Measurements from ENCODE around the gene TMEM161A. TPM values are rescaled to one million over a fixed set of nuclear protein-coding genes. Genes with fewer than 3 reads are reported as not detected.
"Not testable (repeated sequence)": the region's sequence is repeated elsewhere in the genome, so short reads cannot be mapped to it uniquely, and the experiment has no call there.

Gene TMEM161A
- polyA plus RNA-seq, 3 donors from 2014 or later = 22.0 to 44.4 (median 32.3) TPM

DNA sequence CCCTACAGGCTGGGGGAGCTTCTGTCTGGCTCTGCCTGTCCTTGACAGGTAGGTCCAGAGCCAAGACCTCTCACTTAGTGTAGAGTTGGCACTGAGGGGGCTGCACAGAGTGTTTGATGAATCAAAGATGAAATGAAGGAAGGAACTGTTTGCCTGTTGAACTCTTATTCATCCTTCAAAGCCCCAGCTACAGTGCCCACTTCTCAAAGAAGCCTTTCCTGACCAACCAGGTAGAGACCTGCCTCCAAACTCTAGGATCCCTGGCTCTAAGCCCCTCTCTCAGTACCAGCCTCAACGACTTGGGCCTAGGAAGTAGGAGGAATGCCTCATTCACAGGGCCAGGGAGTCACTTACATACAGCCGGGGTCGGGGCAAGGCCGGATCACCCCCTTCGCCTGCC is 9.1 kb upstream of the TMEM161A start:
- no peaks in the 10 kb centered on the region for H3K4me1 Mint-ChIP-seq
- no peak overlapping the region for H3K27ac Mint-ChIP-seq
- peaks cover 0 to 2% (median 0%) of the 10 kb centered on the region in 3 donors for H3K27me3 Mint-ChIP-seq (ENCODE audit: low read depth in 3 of 3)
- no peak for DNase-seq
- H3K4me3 Mint-ChIP-seq = no peak overlapping the region
- H3K9me3 Mint-ChIP-seq = no peaks in the 10 kb centered on the region
- peaks cover 0 to 6% (median 0%) of the 10 kb centered on the region in 3 donors for H3K36me3 Mint-ChIP-seq

DNA sequence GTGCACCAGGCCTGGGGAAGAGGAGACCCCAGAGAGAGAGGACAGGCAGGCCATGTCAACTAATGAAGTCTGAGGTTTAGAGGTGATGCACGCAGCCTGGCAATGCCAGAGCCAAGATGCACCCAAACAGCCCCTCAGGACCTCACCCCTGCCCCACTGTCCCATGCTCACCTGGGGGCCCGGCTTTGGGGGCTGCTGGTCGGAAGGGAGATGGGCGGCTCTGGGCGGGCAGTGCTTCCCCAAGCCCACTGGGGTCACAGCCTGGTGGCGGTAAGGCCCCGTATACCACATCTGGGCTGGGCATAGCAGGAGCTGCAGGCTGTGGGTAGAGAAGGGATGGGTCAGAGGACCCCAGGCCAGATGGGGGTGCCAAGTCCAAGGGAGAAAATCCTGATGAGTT is 8.6 kb upstream of the TMEM161A start:
- peaks cover 0 to 2% (median 0%) of the 10 kb centered on the region in 3 donors for H3K27me3 Mint-ChIP-seq (ENCODE audit: low read depth in 3 of 3)
- no peak overlapping the region for H3K4me3 Mint-ChIP-seq
- no peak for DNase-seq
- H3K9me3 Mint-ChIP-seq = no peaks in the 10 kb centered on the region
- H3K36me3 Mint-ChIP-seq = peaks cover 0 to 6% (median 0%) of the 10 kb centered on the region in 3 donors
- H3K4me1 Mint-ChIP-seq = no peaks in the 10 kb centered on the region
- H3K27ac Mint-ChIP-seq = no peak overlapping the region

DNA sequence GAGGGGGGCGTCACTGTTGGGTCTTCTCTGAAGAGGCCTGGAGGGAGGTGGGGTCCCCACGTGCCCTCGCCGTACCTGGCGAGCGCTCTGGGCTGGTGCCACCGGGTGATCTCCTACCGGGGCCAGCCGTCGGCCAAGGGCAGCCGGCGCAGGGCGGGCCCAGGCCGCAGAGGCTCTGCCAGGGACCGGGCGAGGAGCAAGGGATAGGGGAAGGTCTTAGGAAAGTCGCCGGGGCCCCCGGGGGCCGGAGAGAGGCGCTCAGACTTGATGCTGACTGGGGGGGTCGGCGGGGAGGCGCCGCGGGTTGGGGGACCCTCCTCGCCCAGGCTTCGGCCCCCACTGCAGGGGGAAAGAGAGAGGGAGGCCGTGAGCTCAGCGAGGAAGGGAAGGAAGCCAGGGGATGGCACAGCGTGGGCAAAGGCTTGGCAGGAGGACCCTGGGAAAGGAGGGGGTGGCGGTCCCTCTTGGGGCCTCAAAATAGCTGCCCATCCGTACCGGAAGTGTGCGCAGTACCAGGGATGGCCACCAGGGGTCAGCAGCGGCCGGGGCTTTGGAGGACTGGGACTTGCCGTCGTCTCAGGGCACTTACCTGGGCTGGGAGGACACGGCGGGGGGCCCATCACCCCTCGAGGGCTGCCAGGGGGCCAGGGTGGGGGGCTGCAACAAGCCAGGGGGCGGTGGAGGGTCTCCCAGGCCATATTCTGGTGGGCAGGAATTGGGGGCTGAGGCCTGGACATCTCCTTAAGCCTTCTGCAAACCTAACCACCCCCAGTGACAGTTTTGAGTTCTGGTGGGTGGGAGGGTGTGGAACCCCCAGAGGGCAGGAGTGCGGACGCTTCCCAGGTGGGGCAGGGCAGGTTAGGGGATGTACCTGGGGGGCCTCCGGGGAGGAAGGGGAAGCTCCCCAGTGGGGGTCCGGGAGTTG is 7.7 kb upstream of the TMEM161A start:
- Mint-ChIP-seq H3K27me3 (ENCODE audit: low read depth in 3 of 3) (peaks cover 0 to 2% (median 0%) of the 10 kb centered on the region in 3 donors), H3K9me3 (no peaks in the 10 kb centered on the region), H3K36me3 (peaks cover 0 to 6% (median 0%) of the 10 kb centered on the region in 3 donors), H3K4me3 (no peak overlapping the region), H3K4me1 (no peaks in the 10 kb centered on the region), H3K27ac (no peak overlapping the region)
- DNase-seq = peak; percentile 72 to 78 (median 72)

DNA sequence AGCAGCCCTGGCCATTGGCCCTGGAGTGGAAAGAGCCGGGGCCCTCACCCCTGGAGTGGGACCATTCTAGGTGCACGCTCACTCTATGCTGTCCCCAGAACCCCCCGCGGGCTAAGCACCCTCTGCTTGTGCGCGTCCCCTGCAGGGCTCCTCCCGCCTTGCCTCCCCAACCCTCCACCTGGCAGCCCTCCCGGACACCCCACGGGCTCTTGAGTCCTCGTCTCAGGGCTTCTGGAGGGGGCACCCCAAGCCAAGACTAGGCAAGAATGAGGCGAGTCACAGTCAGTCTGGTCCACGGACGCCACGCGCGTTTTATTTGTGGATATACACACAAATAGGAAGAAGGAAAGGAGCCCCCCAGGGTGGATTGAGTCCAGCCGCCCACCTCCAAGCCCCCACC is 7.0 kb upstream of the TMEM161A start:
- H3K4me1 Mint-ChIP-seq = no peaks in the 10 kb centered on the region
- peaks cover 0 to 6% (median 0%) of the 10 kb centered on the region in 3 donors for H3K36me3 Mint-ChIP-seq
- H3K9me3 Mint-ChIP-seq = no peaks in the 10 kb centered on the region
- no peak overlapping the region for H3K4me3 Mint-ChIP-seq
- H3K27me3 Mint-ChIP-seq (ENCODE audit: low read depth in 3 of 3) = peaks cover 0 to 2% (median 0%) of the 10 kb centered on the region in 3 donors
- DNase-seq = no peak
- H3K27ac Mint-ChIP-seq = no peak overlapping the region

DNA sequence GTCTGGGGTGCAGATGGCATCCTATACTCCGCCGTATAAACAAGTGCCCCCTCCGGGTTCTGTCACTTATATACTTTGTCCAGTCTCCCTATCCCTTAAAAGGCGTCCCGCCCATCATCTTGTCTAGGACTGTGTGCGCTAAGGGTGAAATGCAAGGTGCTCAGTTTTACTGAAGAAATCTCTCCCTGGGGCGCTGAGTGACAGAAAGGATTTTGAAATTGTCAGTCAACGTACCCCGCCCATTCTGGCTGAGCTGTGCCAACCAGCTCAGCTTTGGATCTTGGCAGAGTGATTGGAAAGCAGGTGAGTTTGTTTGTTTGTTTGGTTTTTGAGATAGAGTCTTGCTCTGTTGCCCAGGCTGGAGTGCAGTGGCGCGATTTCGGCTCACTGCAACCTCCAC is 4.1 kb upstream of the TMEM161A start:
- Mint-ChIP-seq H3K27me3 (ENCODE audit: low read depth in 3 of 3) (peaks cover 0 to 4% (median 0%) of the 10 kb centered on the region in 3 donors), H3K36me3 (no peaks in the 10 kb centered on the region), H3K9me3 (no peaks in the 10 kb centered on the region), H3K4me1 (peaks cover 16 to 22% of the 10 kb centered on the region in 2 donors), H3K4me3 (no peak overlapping the region), H3K27ac (no peak overlapping the region)
- no peak for DNase-seq

DNA sequence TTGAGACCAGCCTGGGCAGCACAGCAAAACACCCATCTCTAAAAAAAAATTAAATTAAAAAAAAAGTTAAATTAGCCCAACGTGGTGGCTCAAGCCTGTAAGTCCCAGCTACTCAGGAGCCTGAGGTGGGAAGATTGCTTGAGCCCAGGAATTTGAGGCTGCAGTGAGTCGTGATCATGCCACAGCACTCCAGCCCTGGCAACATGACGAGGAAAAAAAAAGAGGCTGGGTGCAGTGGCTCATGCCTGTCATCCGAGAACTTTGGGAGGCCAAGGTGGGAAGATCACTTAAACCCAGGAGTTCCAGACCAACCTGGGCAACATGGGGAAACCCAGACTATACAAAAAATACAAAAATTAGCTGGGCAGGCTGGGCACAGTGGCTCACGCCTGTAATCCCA is 2.2 kb upstream of the TMEM161A start:
- Mint-ChIP-seq H3K4me1 (peaks cover 19 to 25% of the 10 kb centered on the region in 2 donors), H3K27ac (no peak overlapping the region), H3K4me3 (no peak overlapping the region), H3K36me3 (no peaks in the 10 kb centered on the region), H3K9me3 (no peaks in the 10 kb centered on the region), H3K27me3 (ENCODE audit: low read depth in 3 of 3) (peaks cover 0 to 2% (median 0%) of the 10 kb centered on the region in 3 donors)
- no peak for DNase-seq

DNA sequence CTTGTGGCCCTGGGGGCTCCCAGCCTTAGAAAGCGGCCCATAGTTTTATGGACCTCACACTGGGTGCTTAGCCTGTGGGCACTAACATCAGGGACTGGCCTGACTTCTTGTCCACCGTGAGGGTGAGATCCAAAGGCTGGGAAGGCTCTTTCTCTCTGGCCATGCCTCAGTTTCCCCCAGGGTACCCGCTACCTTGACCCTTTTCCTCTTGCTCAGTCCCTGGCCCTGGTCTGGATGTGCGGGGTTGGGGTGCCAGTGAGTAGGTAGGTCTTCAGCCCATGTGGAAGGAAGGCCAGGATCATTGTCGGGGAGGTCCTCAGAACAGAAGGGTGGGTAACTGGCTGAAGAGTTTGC is 1.6 kb upstream of the TMEM161A start:
- H3K4me3 Mint-ChIP-seq = no peak overlapping the region
- H3K27me3 Mint-ChIP-seq (ENCODE audit: low read depth in 3 of 3) = peaks cover 0 to 4% (median 0%) of the 10 kb centered on the region in 3 donors
- no peak for DNase-seq
- no peaks in the 10 kb centered on the region for H3K9me3 Mint-ChIP-seq
- peaks cover 21 to 30% of the 10 kb centered on the region in 2 donors for H3K4me1 Mint-ChIP-seq
- H3K27ac Mint-ChIP-seq = peak overlapping the region in 1 of 6 donors; percentile 53
- no peaks in the 10 kb centered on the region for H3K36me3 Mint-ChIP-seq

DNA sequence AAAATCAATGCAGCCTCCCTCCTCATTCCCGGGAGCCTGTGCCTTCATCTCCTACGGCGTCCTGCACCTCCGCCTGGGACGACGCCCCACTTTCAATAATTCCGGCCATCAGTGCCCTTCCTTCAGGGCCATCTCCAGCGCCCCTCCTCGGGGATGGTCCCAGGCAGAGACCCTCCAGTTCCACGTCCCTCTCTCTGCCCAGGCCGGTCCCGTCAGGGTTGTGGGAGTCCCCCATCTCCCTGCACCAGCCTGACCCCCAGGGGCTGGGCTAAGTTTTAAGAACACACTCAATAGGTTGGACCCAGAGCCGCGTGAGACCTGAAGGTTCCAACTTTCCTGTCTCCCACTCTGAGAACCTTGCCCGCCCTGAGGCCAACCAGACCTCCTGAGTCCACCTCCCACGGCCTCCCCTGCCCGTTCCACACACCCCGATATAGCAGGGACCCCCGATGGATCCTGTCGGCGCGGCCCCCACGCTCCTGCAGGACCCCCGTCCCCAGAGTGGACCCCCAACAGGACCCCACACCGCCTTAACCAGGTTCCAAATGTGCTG is 646 bp downstream of the TMEM161A start:
- no peak for DNase-seq
- Mint-ChIP-seq H3K4me1 (peaks cover 21 to 30% of the 10 kb centered on the region in 2 donors), H3K27me3 (ENCODE audit: low read depth in 3 of 3) (peaks cover 0 to 4% (median 0%) of the 10 kb centered on the region in 3 donors), H3K9me3 (no peaks in the 10 kb centered on the region), H3K27ac (peak overlapping the region; percentile 10 to 97 (median 92)), H3K4me3 (peak overlapping the region; percentile 97 to 98 (median 98)), H3K36me3 (no peaks in the 10 kb centered on the region)

DNA sequence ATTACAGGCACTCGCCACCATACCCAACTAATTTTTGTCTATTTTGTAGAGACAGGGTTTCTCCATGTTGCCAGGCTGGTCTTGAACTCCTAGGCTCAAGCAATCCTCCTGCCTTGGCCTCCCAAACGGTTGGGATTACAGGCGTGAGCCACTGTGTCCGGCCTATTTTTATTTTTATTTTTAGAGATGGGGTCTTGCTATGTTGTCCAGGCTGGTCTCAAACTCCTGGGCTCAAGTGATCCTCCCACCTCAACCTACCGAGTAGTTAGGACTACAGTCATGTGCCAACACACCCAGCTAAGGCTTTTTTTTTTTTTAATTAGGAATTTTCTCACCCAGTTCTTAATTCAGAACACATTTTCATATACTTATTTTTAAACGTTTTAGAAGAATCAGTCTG is 2.6 kb downstream of the TMEM161A start:
- H3K4me1 Mint-ChIP-seq = peaks cover 21 to 30% of the 10 kb centered on the region in 2 donors
- not testable (repeated sequence) for DNase-seq; H3K27me3 Mint-ChIP-seq (ENCODE audit: low read depth in 3 of 3); H3K9me3 Mint-ChIP-seq; H3K4me3 Mint-ChIP-seq; H3K27ac Mint-ChIP-seq; H3K36me3 Mint-ChIP-seq

DNA sequence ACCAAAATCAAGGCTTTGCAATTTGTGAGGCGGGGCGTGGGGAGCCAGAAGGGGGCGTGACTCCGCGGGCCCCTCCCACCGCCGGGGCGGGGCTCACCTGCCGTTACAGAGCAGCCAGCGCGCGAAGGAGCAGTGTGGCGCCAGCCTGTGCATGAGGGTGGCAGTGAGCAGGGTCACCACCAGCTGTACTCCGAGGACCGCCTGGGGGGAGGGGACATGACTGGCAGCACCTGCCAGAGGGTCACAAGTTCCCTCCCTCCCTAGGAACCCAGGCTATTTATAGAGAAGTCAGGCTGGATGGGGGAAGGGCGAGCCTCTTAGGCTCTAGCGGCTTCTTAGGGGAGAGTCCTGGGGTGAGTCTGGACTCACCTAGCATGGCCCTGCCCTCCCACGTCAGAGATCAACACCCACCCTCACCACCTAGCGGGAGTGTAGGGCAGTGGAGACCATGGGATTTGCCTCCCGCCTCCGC is 3.6 kb downstream of the TMEM161A start:
- Mint-ChIP-seq H3K4me1 (peaks cover 21 to 29% of the 10 kb centered on the region in 2 donors), H3K27me3 (ENCODE audit: low read depth in 3 of 3) (peaks cover 0 to 4% (median 0%) of the 10 kb centered on the region in 3 donors), H3K4me3 (peak overlapping the region in 1 of 5 donors; percentile 12), H3K9me3 (no peaks in the 10 kb centered on the region), H3K27ac (no peak overlapping the region), H3K36me3 (peaks cover 4 to 8% (median 5%) of the 10 kb centered on the region in 3 donors)
- DNase-seq = peak; percentile 6 to 20 (median 18)

DNA sequence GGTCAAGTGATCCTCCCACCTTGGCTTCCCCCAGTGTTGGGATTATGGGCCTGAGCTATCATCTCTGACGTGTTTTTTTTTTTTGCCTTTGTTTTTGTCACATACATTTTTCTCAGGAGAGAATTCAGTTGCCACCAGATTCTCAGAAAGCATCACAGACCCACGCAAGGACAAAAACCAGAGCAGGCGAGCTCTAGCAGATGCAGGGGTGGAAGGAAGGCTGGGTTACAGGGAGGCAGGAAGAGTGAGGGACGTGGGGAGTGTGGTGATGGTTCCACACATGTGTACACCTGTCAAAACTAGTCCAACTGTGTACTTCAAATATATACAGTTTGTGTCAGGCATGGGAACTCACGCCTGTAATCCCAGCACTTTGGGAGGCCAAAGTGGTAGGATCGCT is 4.3 kb downstream of the TMEM161A start:
- no peak for DNase-seq
- Mint-ChIP-seq H3K27me3 (ENCODE audit: low read depth in 3 of 3) (peaks cover 0 to 4% (median 0%) of the 10 kb centered on the region in 3 donors), H3K27ac (peak overlapping the region in 1 of 6 donors; percentile 60), H3K4me3 (no peak overlapping the region), H3K4me1 (peaks cover 19 to 24% of the 10 kb centered on the region in 2 donors), H3K9me3 (no peaks in the 10 kb centered on the region), H3K36me3 (peaks cover 4 to 8% (median 5%) of the 10 kb centered on the region in 3 donors)

DNA sequence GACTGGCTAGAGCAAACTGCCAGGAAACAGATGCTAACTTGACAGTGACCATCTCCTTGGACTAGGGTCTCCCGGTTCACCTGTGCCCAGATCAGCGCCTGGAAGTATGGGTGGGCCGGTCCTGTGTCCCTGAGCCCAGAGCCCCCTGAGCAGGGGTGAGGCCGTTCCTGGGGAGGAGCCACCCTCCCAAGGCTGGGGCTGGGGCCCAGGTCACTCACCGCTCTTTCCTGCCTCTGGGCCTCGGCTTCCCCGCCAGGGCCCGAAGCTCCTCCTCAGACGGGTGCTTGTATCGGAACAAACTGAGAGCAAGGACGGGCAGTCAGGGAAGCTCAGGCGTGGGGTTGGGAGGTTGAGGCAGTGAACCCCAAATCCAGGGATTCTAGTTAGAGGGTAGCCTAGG is 5.4 kb downstream of the TMEM161A start:
- Mint-ChIP-seq H3K27me3 (ENCODE audit: low read depth in 3 of 3) (peaks cover 0 to 4% (median 0%) of the 10 kb centered on the region in 3 donors), H3K4me1 (peaks cover 10 to 14% of the 10 kb centered on the region in 2 donors), H3K9me3 (no peaks in the 10 kb centered on the region), H3K27ac (no peak overlapping the region), H3K4me3 (no peak overlapping the region), H3K36me3 (peaks cover 4 to 13% (median 8%) of the 10 kb centered on the region in 3 donors)
- no peak for DNase-seq

DNA sequence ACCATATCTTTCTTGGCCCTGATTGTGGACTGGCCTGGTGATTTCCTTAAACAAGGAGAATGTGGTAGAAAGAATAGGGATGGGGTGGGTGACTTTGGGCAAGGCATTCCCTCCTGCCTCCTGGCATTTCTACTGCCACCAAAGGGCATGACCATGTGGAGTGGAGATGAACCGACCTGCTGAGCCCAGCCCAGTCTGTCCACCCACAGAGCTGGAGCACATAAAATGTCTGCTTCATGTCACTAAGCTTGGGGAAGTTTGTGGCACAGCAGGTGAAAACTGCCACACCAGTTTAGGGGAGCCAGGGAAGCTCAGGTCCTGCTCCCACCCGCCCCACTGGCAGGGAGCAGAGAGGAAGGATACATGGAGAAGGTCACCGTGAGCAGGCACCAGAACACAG is 6.3 kb downstream of the TMEM161A start:
- Mint-ChIP-seq H3K36me3 (peaks cover 4 to 15% (median 8%) of the 10 kb centered on the region in 3 donors), H3K9me3 (no peaks in the 10 kb centered on the region), H3K27me3 (ENCODE audit: low read depth in 3 of 3) (peaks cover 0 to 4% (median 0%) of the 10 kb centered on the region in 3 donors), H3K4me1 (peaks cover 5% of the 10 kb centered on the region in 2 donors), H3K27ac (no peak overlapping the region), H3K4me3 (no peak overlapping the region)
- no peak for DNase-seq

DNA sequence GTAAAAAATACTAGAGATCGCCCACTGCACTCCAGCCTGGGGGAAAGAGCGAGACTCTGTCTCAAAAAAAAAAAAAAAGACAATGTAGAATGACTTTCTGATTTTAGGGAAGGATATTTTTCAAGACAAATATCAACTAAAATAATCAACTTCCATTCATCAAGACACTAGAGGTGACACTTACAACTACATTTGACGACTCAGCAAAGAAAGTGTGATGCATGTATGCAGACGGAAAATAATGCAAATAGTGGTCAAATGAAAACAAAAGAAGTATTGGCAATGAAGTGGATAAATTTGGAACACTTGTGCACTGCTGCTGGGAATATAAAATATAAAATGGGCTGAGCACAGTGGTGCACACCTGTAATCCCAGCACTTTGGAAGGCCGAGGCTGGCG is 12.2 kb downstream of the TMEM161A start:
- Mint-ChIP-seq H3K27ac (no peak overlapping the region), H3K4me3 (no peak overlapping the region), H3K4me1 (no peaks in the 10 kb centered on the region), H3K36me3 (peaks cover 12 to 25% (median 24%) of the 10 kb centered on the region in 3 donors), H3K9me3 (peaks cover 0 to 4% (median 0%) of the 10 kb centered on the region in 6 donors), H3K27me3 (ENCODE audit: low read depth in 3 of 3) (peaks cover 0 to 3% (median 0%) of the 10 kb centered on the region in 3 donors)
- DNase-seq = no peak
